ENCODE measurements around the gene TMEM183A.

DNA sequence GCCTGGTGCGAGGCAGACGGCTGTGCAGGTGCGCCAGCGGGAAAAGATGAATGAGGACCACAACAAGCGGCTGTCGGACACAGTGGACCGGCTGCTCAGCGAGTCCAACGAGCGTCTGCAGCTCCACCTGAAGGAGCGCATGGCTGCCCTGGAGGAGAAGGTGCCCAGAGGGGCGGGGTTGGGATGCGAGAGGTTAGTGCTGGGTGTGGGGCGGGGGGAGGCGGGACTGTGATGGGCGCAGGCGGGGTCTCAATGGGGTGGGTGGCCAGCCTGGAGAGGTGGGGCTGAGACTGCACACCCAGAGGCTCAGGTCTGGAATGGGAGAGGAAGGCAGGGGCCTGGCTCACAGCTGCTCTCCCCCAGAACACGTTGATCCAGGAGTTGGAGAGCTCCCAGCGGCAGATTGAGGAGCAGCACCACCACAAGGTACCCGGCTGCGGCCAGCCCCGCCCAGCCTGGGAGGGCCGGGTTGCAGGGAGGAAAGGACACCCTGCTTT, 41.4 kb downstream of the TMEM183A start:
- TF ChIP-seq EZH2 (IDR thresholded peaks at IDR 0.05) (no peak), POLR2AphosphoS5 (IDR thresholded peaks at IDR 0.05; ENCODE audit: borderline replicate concordance, low read depth, low read length) (no peak), FOXP2 (optimal IDR thresholded peaks at IDR 0.05; ENCODE audit: control extremely low read depth, extremely low read length, insufficient read depth) (no peak)

Data from SK-N-MC (cell line).